ENCODE results near the gene ADAMTSL2. TPM values are rescaled to one million over a fixed set of nuclear protein-coding genes. Genes with fewer than 3 reads are reported as not detected.

Gene ADAMTSL2
- total and polyA plus RNA-seq, 2 of the 13 experiments (the other 11 are each of a cell fraction or from before 2014, with no cell fraction given) = 1.9 to 3.8 TPM

- no peak for TF ChIP-seq ZNF609 (CRISPR knock-in tag; IDR thresholded peaks at IDR 0.05; ENCODE audit: borderline replicate concordance)
- no peak for TF ChIP-seq RFX5 (IDR thresholded peaks at IDR 0.05; ENCODE audit: low read depth, low read length)
- TF ChIP-seq ZNF280B (CRISPR knock-in tag; IDR thresholded peaks at IDR 0.05; ENCODE audit: borderline replicate concordance) = no peak
- no peak for TF ChIP-seq ZBTB2 (CRISPR knock-in tag; IDR thresholded peaks at IDR 0.05; ENCODE audit: low read depth)
Measured at GRCh38 chr9:133612816-133613215, 78.3 kb downstream of the ADAMTSL2 start (continued).

- no peak overlapping the region for H2AFZ ChIP-seq (ENCODE audit: low read length)
- no peaks in the 10 kb centered on the region for H3K79me2 ChIP-seq (ENCODE audit: insufficient read depth, low read length)
- POLR2A ChIA-PET = no interaction called here
- CTCF ChIA-PET (ENCODE audit: low intra/inter-chr PET ratio, low total read pairs) = no interaction called here
- no peaks in the 10 kb centered on the region for H3K9me3 ChIP-seq (ENCODE audit: low read length)
- DNase-seq (ENCODE audit: low spot score) (no peak), ATAC-seq (no peak), FAIRE-seq (no peak)
- H4K20me1 ChIP-seq (ENCODE audit: insufficient read depth, low read length) = 0 out of 2 replicates have a peak, but pooled peaks cover 3% of the 10 kb centered on the region
- BruUV-seq (replicated peaks) = no TSS peak
- H3K27ac ChIP-seq (ENCODE audit: extremely low read length, insufficient read depth, low read length) = no peak overlapping the region
- H3K4me2 ChIP-seq (ENCODE audit: low read depth, low read length) = no peak overlapping the region
- H3K4me3 ChIP-seq (replicated peaks in 1 of 3; ENCODE audit: insufficient read depth in 1 of 3, low read depth in 2 of 3, low read length in 3 of 3) = no peak overlapping the region
- in situ Hi-C loops (cut with HindIII; ENCODE audit: extremely low pct_ligation_motif_present, low pct_unique_long_range_greater_than_20kb) (no loop called here), intact Hi-C loops (cut with micrococcal nuclease; ENCODE audit: unreplicated experiment) (no loop called here)
- H3K9ac ChIP-seq (ENCODE audit: insufficient read depth, low read depth, low read length) = no peak overlapping the region
- peaks cover 5 to 75% of the 10 kb centered on the region in 2 experiments for H3K27me3 ChIP-seq (ENCODE audit: control insufficient read depth in 1 of 2, insufficient read depth in 2 of 2, low read length in 2 of 2)
- H3K36me3 ChIP-seq (replicated peaks in 1 of 2; ENCODE audit: control insufficient read depth in 1 of 2, insufficient read depth in 2 of 2, low read length in 2 of 2) = no peaks in the 10 kb centered on the region
- WGBS (ENCODE audit: low lambda C conversion rate) = 31% methylated on average over 16 of the region's 16 CpGs
- H3K4me1 ChIP-seq (ENCODE audit: insufficient read depth, low read length) = no peaks in the 10 kb centered on the region
- TF ChIP-seq RBAK (CRISPR knock-in tag; IDR thresholded peaks at IDR 0.05) (no peak), ZNF160 (CRISPR knock-in tag; IDR thresholded peaks at IDR 0.05) (no peak), KLF13 (CRISPR knock-in tag; IDR thresholded peaks at IDR 0.05) (no peak), ZFP1 (CRISPR knock-in tag; IDR thresholded peaks at IDR 0.05) (no peak), IRX3 (CRISPR knock-in tag; IDR thresholded peaks at IDR 0.05; ENCODE audit: borderline replicate concordance, low read depth) (no peak), ZNF839 (CRISPR knock-in tag; IDR thresholded peaks at IDR 0.05; ENCODE audit: borderline replicate concordance) (no peak), ZSCAN31 (CRISPR knock-in tag; IDR thresholded peaks at IDR 0.05; ENCODE audit: low read depth) (no peak), ATF4 (CRISPR knock-in tag; IDR thresholded peaks at IDR 0.05) (no peak), ZNF619 (CRISPR knock-in tag; IDR thresholded peaks at IDR 0.05) (no peak), SP2 (CRISPR knock-in tag; IDR thresholded peaks at IDR 0.05) (no peak), SYNCRIP (IDR thresholded peaks at IDR 0.05; ENCODE audit: insufficient read depth, low read depth, low read length) (no peak), TOE1 (CRISPR knock-in tag; IDR thresholded peaks at IDR 0.05) (no peak)
Measured at GRCh38 chr9:133613432-133613831, 78.9 kb downstream of the ADAMTSL2 start.
